HG02588 (cell line): ENCODE results near the gene MKLN1.
"Not testable (repeated sequence)": the region's sequence is repeated elsewhere in the genome, so short reads cannot be mapped to it uniquely, and the experiment has no call there.

Experiments used
- ATAC-seq: cut with Tn5 transposase; IDR thresholded peaks from one replicate; pipeline ENCODE4 v1.9.1; 2021; ENCODE audit warnings: mild to moderate bottlenecking, moderate library complexity; ENCODE audit not compliant: unreplicated experiment

Gene MKLN1

GRCh38 chr7:131455546-131455945 is 127.9 kb downstream of the MKLN1 start:
- ATAC-seq = no peak

- ATAC-seq = no peak
Measured at GRCh38 chr7:131456338-131456737, 128.7 kb downstream of the MKLN1 start.

GRCh38 chr7:131459256-131459655 is 131.6 kb downstream of the MKLN1 start:
- no peak for ATAC-seq

- ATAC-seq = no peak
Measured at GRCh38 chr7:131462059-131462458, 134.4 kb downstream of the MKLN1 start.

GRCh38 chr7:131462715-131463114 is 135.0 kb downstream of the MKLN1 start:
- ATAC-seq = not testable (repeated sequence)

GRCh38 chr7:131466735-131467365 is 139.2 kb downstream of the MKLN1 start:
- ATAC-seq = no peak

- no peak for ATAC-seq
Measured at GRCh38 chr7:131467788-131468187, 140.1 kb downstream of the MKLN1 start.

- ATAC-seq = no peak
Measured at GRCh38 chr7:131471250-131472004, 143.8 kb downstream of the MKLN1 start.

- ATAC-seq = no peak
Measured at GRCh38 chr7:131476740-131477139, 149.1 kb downstream of the MKLN1 start.

GRCh38 chr7:131480384-131481315 is 153.0 kb downstream of the MKLN1 start:
- ATAC-seq = no peak

GRCh38 chr7:131482800-131483199 is 155.1 kb downstream of the MKLN1 start:
- no peak for ATAC-seq

- no peak for ATAC-seq
Measured at GRCh38 chr7:131483586-131483985, 155.9 kb downstream of the MKLN1 start.

GRCh38 chr7:131486346-131486745 is 158.7 kb downstream of the MKLN1 start:
- no peak for ATAC-seq

GRCh38 chr7:131487217-131487616 is 159.5 kb downstream of the MKLN1 start:
- ATAC-seq = no peak

GRCh38 chr7:131488361-131488760 is 160.7 kb downstream of the MKLN1 start:
- ATAC-seq = no peak

GRCh38 chr7:131489196-131489595 is 161.5 kb downstream of the MKLN1 start:
- no peak for ATAC-seq

GRCh38 chr7:131489881-131490280 is 162.2 kb downstream of the MKLN1 start:
- no peak for ATAC-seq

GRCh38 chr7:131493081-131493480 is 165.4 kb downstream of the MKLN1 start:
- no peak for ATAC-seq

- no peak for ATAC-seq
Measured at GRCh38 chr7:131493581-131493980, 165.9 kb downstream of the MKLN1 start.

- no peak for ATAC-seq
Measured at GRCh38 chr7:131494182-131494581, 166.5 kb downstream of the MKLN1 start.

GRCh38 chr7:131495669-131496498 is 168.2 kb downstream of the MKLN1 start:
- no peak for ATAC-seq
